ENCODE results near the gene NHERF1.

NHERF1 gene

GRCh38 chr17:74769856-74770497 lies 21.5 kb downstream of the NHERF1 start:
- DNase-seq = no peak

- DNase-seq = no peak
Observed at GRCh38 chr17:74770498-74771318, 22.3 kb downstream of the NHERF1 start.

- no peak for DNase-seq
Observed at GRCh38 chr17:74771319-74771914, 23.0 kb downstream of the NHERF1 start.

GRCh38 chr17:74772053-74772452 lies 23.6 kb downstream of the NHERF1 start:
- DNase-seq = no peak

GRCh38 chr17:74773414-74773813 lies 25.0 kb downstream of the NHERF1 start:
- DNase-seq = no peak

- DNase-seq = no peak
Observed at GRCh38 chr17:74773871-74774286, 25.5 kb downstream of the NHERF1 start.

- DNase-seq = no peak
Observed at GRCh38 chr17:74775409-74776043, 27.1 kb downstream of the NHERF1 start.

- DNase-seq = peak; percentile 67
Observed at GRCh38 chr17:74776044-74776962, 27.9 kb downstream of the NHERF1 start, which contains the start of gene NAT9. Gene NAT9 (minus strand): TSS chr17:74776345. CDS start chr17:74775698, 647 bp downstream.

GRCh38 chr17:74776990-74777389 lies 28.6 kb downstream of the NHERF1 start:
- no peak for DNase-seq

GRCh38 chr17:74777901-74778515 lies 29.6 kb downstream of the NHERF1 start:
- no peak for DNase-seq

GRCh38 chr17:74778960-74779359 lies 30.5 kb downstream of the NHERF1 start:
- no peak for DNase-seq

GRCh38 chr17:74779501-74779900 lies 31.1 kb downstream of the NHERF1 start:
- no peak for DNase-seq

- no peak for DNase-seq
Observed at GRCh38 chr17:74779948-74780400, 31.5 kb downstream of the NHERF1 start.

GRCh38 chr17:74780443-74781238 lies 32.2 kb downstream of the NHERF1 start:
- DNase-seq = no peak

- DNase-seq = no peak
Observed at GRCh38 chr17:74782571-74782970, 34.1 kb downstream of the NHERF1 start.

GRCh38 chr17:74784125-74784810 lies 35.8 kb downstream of the NHERF1 start:
- DNase-seq = no peak

- DNase-seq = no peak
Observed at GRCh38 chr17:74785096-74785980, 36.9 kb downstream of the NHERF1 start.

- no peak for DNase-seq
Observed at GRCh38 chr17:74785981-74786360, 37.5 kb downstream of the NHERF1 start.

- DNase-seq = no peak
Observed at GRCh38 chr17:74786431-74787055, 38.1 kb downstream of the NHERF1 start.

Measured in DMS79 (cell line).